CD14-positive monocyte (primary cell): Measurements from ENCODE around the gene TNIP1. TPM values are rescaled to one million over a fixed set of nuclear protein-coding genes. Genes with fewer than 3 reads are reported as not detected.

Experiments
- DNase-seq, 3 donors: peaks; one replicate each; pipeline ENCODE4 v3.0.0-alpha.2; 2011 to 2022
- H2AFZ ChIP-seq: 2 replicates; pipeline ENCODE4 v1.6.0; 2012; ENCODE audit warnings: mild to moderate bottlenecking, low read depth, low read length, inconsistent platforms; ENCODE audit not compliant: insufficient read depth, poor library complexity, severe bottlenecking
- H3K27ac ChIP-seq, 2 donors: 1 replicate in 1 of 2; 2 replicates in 1 of 2; pipeline ENCODE4 v1.5.1; 2012 to 2013; ENCODE audit warnings: low read length in 2 of 2, control low read depth in 1 of 2, inconsistent platforms in 1 of 2, low read depth in 1 of 2, mild to moderate bottlenecking in 1 of 2
- H3K27me3 ChIP-seq, 2 donors: one replicate each; pipeline versions ENCODE4 v1.6.0 to v1.6.1; 2011 to 2013; ENCODE audit warnings: low read length in 2 of 2; ENCODE audit not compliant: control insufficient read depth in 2 of 2, insufficient read depth in 2 of 2
- H3K36me3 ChIP-seq, 2 donors: replicated peaks in 1 of 2; 1 replicate in 1 of 2; 2 replicates in 1 of 2; pipeline versions ENCODE4 v1.5.1 to v1.6.1; 2012 to 2013; ENCODE audit warnings: low read length in 2 of 2, control low read depth in 1 of 2, inconsistent platforms in 1 of 2, mild to moderate bottlenecking in 1 of 2; ENCODE audit not compliant: insufficient read depth in 2 of 2, control insufficient read depth in 1 of 2
- H3K4me1 ChIP-seq, 2 donors: 1 replicate in 1 of 2; 2 replicates in 1 of 2; pipeline versions ENCODE4 v1.5.1 to v1.6.1; 2012 to 2013; ENCODE audit warnings: low read length in 2 of 2, control low read depth in 1 of 2, inconsistent platforms in 1 of 2, mild to moderate bottlenecking in 1 of 2, moderate library complexity in 1 of 2; ENCODE audit not compliant: insufficient read depth in 2 of 2, control insufficient read depth in 1 of 2
- H3K4me2 ChIP-seq: replicated peaks from 2 replicates; pipeline ENCODE3; 2012; ENCODE audit warnings: low read length, moderate library complexity, mild to moderate bottlenecking; ENCODE audit not compliant: poor library complexity, severe bottlenecking; ENCODE audit errors: extremely low read depth
- H3K4me3 ChIP-seq, 3 experiments: fragments of 200-600 bp in 1 of 3; sonication (generic) in 1 of 3; replicated peaks in 1 of 3; 1 replicate in 2 of 3; 2 replicates in 1 of 3; pipeline ENCODE4 v1.5.1; 2011 to 2013; ENCODE audit warnings: low read length in 3 of 3, mild to moderate bottlenecking in 3 of 3, control low read depth in 2 of 3, low read depth in 2 of 3, inconsistent platforms in 1 of 3, moderate library complexity in 1 of 3
- H3K79me2 ChIP-seq: 2 replicates; pipeline ENCODE4 v1.6.0; 2012; ENCODE audit warnings: mild to moderate bottlenecking, control low read depth, inconsistent platforms, low read length, moderate library complexity; ENCODE audit not compliant: insufficient read depth
- H3K9ac ChIP-seq: 2 replicates; pipeline ENCODE4 v1.6.0; 2017; ENCODE audit warnings: low read length, mild to moderate bottlenecking; ENCODE audit not compliant: insufficient read depth, poor library complexity, severe bottlenecking
- H3K9me3 ChIP-seq, 2 donors: replicated peaks in 1 of 2; 1 replicate in 1 of 2; 2 replicates in 1 of 2; pipeline versions ENCODE4 v1.5.1 to v1.6.1; 2012 to 2013; ENCODE audit warnings: low read length in 2 of 2, control low read depth in 1 of 2; ENCODE audit not compliant: control insufficient read depth in 1 of 2, insufficient read depth in 1 of 2
- H4K20me1 ChIP-seq: 2 replicates; pipeline ENCODE4 v1.6.0; 2012; ENCODE audit warnings: mild to moderate bottlenecking, low read length, control low read depth, moderate library complexity; ENCODE audit not compliant: insufficient read depth
- H3K27ac Mint-ChIP-seq, 7 donors: one replicate each; pipeline ENCODE4 v1.8.0; 2020; ENCODE audit warnings: mild to moderate bottlenecking in 7 of 7, mixed read lengths in 7 of 7, moderate library complexity in 6 of 7, inconsistent platforms in 2 of 7
- H3K27me3 Mint-ChIP-seq, 3 donors: one replicate each; pipeline ENCODE4 v1.8.0; 2021 to 2022; ENCODE audit warnings: low read depth in 3 of 3, mild to moderate bottlenecking in 3 of 3, mixed read lengths in 3 of 3, moderate library complexity in 3 of 3, inconsistent platforms in 1 of 3
- H3K36me3 Mint-ChIP-seq, 2 donors: one replicate each; pipeline ENCODE4 v1.8.0; 2020; ENCODE audit warnings: mixed read lengths in 2 of 2, inconsistent platforms in 1 of 2, mild to moderate bottlenecking in 1 of 2
- H3K4me1 Mint-ChIP-seq: one replicate; pipeline ENCODE4 v1.8.0; 2020; ENCODE audit warnings: mild to moderate bottlenecking, mixed read lengths
- H3K4me3 Mint-ChIP-seq, 2 donors: one replicate each; pipeline ENCODE4 v1.8.0; 2020; ENCODE audit warnings: mild to moderate bottlenecking in 2 of 2, mixed read lengths in 2 of 2, moderate library complexity in 1 of 2
- H3K9me3 Mint-ChIP-seq, 7 donors: one replicate each; pipeline ENCODE4 v1.8.0; 2020 to 2022; ENCODE audit warnings: mixed read lengths in 7 of 7, mild to moderate bottlenecking in 6 of 7, moderate library complexity in 6 of 7, inconsistent platforms in 2 of 7
- WGBS: methylation state at CpG from one replicate; pipeline ENCODE4 v1.1.5; 2013; ENCODE audit warnings: missing lambda C conversion rate; ENCODE audit not compliant: insufficient coverage; 5-methylcytosine and 5-hydroxymethylcytosine counted together
- intact Hi-C, 2 donors: fragments of 100-400 bp; cut with micrococcal nuclease; formaldehyde crosslinking; loops; one replicate each; pipeline versions ENCODE4 v1.15.0 to v1.15.1; 2023
- polyA plus RNA-seq, 3 donors: library from polyadenylated mRNA; depleted of rRNA in 1 of 3; unstranded in 2 of 3; stranded (reverse) in 1 of 3; fragments of 300-500 nt in 2 of 3; fragments of >200 nt in 1 of 3; fragmentation: Illumina TruSeq in 2 of 3; gene quantifications; 1 replicate in 2 of 3; 2 replicates in 1 of 3; pipeline ENCODE4 v1.2.3, GENCODE V29; 2012 to 2021
- TF ChIP-seq, protein P1 (sequence below): fragments of 200-600 bp; IDR thresholded peaks from one replicate; pipeline ENCODE4 v1.8.0; 2022; ENCODE audit warnings: antibody characterized with exemption, mild to moderate bottlenecking

TNIP1 gene
- polyA plus RNA-seq, 3 donors: 30.8 to 108 (median 46.4) TPM

DNA sequence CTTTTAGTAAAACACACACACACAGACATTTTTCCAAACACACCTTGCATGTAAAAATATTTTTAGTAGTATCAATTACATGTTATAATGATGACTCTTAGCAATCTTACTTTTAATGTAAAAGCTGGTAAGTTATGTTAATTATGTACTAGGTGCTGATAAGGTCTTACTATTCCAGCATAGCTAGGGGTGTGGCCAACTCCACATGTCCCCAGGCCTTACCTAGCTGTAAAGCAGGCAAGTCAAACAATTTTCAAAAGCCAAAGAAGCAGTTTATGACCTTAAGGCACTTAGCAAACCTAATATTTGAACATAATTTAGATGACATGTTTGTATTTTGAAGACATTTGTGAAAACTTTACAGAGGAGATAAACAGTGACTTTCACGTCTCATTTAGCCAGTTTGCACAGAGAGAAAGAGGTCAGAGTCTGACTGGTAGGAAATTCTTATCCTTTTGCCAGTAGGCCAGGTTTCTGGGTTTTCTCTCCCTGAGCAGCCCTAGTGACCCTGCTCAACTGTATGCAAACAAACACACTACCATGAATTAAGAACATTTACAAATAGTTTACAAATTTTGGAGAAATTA lies 86.9 kb downstream of the TNIP1 start:
- Histone ChIP-seq H4K20me1 (no peaks in the 10 kb centered on the region), H2AFZ (no peak overlapping the region), H3K36me3 (no peaks in the 10 kb centered on the region), H3K79me2 (no peaks in the 10 kb centered on the region), H3K4me3 (no peak overlapping the region), H3K27ac (no peak overlapping the region), H3K9ac (no peak overlapping the region), H3K4me1 (no peaks in the 10 kb centered on the region), H3K27me3 (no peaks in the 10 kb centered on the region), H3K9me3 (peaks cover 14 to 27% of the 10 kb centered on the region in 2 donors), H3K4me2 (no peak overlapping the region)
- 100% methylated on average over 1 of the region's 1 CpG for WGBS
- no peak for DNase-seq
- Mint-ChIP-seq H3K36me3 (no peaks in the 10 kb centered on the region), H3K9me3 (peaks cover 19 to 38% (median 31%) of the 10 kb centered on the region in 7 donors), H3K27ac (no peak overlapping the region), H3K27me3 (peaks cover 0 to 5% (median 0%) of the 10 kb centered on the region in 3 donors), H3K4me1 (no peaks in the 10 kb centered on the region), H3K4me3 (no peak overlapping the region)
- intact Hi-C loops: no loop called here
- TF ChIP-seq, protein P1, sequence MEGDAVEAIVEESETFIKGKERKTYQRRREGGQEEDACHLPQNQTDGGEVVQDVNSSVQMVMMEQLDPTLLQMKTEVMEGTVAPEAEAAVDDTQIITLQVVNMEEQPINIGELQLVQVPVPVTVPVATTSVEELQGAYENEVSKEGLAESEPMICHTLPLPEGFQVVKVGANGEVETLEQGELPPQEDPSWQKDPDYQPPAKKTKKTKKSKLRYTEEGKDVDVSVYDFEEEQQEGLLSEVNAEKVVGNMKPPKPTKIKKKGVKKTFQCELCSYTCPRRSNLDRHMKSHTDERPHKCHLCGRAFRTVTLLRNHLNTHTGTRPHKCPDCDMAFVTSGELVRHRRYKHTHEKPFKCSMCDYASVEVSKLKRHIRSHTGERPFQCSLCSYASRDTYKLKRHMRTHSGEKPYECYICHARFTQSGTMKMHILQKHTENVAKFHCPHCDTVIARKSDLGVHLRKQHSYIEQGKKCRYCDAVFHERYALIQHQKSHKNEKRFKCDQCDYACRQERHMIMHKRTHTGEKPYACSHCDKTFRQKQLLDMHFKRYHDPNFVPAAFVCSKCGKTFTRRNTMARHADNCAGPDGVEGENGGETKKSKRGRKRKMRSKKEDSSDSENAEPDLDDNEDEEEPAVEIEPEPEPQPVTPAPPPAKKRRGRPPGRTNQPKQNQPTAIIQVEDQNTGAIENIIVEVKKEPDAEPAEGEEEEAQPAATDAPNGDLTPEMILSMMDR: no peak

GRCh38 chr5:150993422-150993821 lies 87.4 kb downstream of the TNIP1 start:
- Histone ChIP-seq H3K4me3 (no peak overlapping the region), H3K4me1 (no peaks in the 10 kb centered on the region), H3K9me3 (peaks cover 14 to 27% of the 10 kb centered on the region in 2 donors), H3K4me2 (no peak overlapping the region), H3K27me3 (no peaks in the 10 kb centered on the region), H3K27ac (no peak overlapping the region), H3K79me2 (no peaks in the 10 kb centered on the region), H2AFZ (no peak overlapping the region), H3K9ac (no peak overlapping the region), H4K20me1 (no peaks in the 10 kb centered on the region), H3K36me3 (no peaks in the 10 kb centered on the region)
- H3K4me3 Mint-ChIP-seq: no peak overlapping the region
- H3K9me3 Mint-ChIP-seq: peaks cover 19 to 37% (median 31%) of the 10 kb centered on the region in 7 donors
- H3K27ac Mint-ChIP-seq: no peak overlapping the region
- whole genome bisulfite sequencing: 83% methylated on average over 1 of the region's 2 CpGs
- no peaks in the 10 kb centered on the region for H3K36me3 Mint-ChIP-seq
- intact Hi-C loops: no loop called here
- H3K4me1 Mint-ChIP-seq: no peaks in the 10 kb centered on the region
- TF ChIP-seq, protein P1: no peak
- no peak for DNase-seq
- peaks cover 0 to 5% (median 0%) of the 10 kb centered on the region in 3 donors for H3K27me3 Mint-ChIP-seq
